Kidney glomerular epithelial cell (primary cell): ENCODE data around the gene ABCG1.
A peak's percentile ranks its signal among the peaks of the same experiment; 100 is the strongest.

Source experiments
- DNase-seq: peaks from one replicate; lab custom pipeline; 2025; lab: John Stamatoyannopoulos, UW

ABCG1 gene

DNA sequence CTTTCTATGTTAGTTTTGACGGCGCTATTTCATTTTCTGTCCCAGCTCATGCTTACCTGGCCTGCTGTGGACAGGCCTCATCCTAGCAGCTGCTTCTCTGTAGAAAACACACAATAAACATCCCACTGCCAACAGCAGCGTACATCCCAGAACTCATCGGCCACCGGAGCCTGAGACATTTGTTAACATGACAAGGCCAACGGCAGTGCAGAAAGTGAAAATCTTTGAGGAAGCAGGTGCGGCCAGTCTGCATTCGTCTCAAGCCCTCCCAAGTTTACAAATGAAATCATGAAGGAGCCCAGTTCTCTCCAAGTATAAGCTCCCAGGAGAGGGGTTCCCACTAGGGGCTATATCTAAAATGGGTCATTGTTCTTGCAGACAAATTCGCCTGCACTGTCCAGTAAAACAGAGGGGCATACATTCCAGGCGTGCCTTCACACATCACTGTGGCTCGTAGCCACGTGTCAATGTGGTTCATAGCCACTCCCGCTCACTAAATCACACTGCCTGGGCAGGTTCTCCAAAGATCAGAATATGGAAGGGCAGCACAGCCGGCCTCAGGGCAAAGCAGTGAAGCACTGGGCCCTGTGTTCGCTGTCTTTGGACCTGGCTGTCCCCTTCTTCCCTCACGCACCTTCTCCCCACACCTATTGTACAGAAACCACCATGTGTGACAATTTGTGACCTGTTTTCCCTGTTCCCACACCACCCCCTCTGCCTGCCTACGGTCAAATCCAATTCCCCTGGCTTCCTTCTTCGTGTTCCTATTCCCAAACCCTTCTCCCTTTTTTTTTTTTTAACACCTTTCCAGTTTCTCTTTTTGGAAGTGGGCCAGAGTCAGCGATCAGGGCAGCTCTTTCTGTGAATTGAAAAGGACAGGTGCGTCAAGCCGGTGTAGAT, 27.0 kb upstream of the ABCG1 start:
- no peak for DNase-seq

DNA sequence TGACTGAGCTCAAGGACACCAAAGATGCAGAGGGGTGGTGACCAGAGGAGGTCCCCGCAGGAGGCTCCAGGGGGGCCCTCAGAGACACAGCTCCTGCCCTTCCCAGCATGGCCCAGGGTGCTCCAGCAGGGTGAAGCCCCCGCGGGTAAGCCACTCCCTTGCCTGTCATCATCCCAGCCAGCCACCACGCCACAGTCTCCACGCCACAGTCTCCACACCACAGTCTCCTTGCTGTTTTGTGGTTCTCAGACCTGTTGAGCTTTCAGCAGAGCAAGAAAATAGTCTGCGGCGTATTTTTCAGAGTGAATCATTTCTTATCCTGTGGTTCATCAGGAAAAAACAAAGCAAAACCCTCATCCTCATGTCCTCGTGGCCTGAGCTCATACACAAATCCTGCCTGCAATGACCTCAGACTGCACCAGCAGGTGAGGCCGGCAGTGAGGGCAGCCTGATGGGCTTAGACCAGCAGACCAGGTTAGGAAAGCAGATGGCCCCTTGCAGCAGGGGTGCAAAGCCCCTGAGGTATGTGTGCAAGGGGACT, 25.7 kb upstream of the ABCG1 start:
- no peak for DNase-seq

DNA sequence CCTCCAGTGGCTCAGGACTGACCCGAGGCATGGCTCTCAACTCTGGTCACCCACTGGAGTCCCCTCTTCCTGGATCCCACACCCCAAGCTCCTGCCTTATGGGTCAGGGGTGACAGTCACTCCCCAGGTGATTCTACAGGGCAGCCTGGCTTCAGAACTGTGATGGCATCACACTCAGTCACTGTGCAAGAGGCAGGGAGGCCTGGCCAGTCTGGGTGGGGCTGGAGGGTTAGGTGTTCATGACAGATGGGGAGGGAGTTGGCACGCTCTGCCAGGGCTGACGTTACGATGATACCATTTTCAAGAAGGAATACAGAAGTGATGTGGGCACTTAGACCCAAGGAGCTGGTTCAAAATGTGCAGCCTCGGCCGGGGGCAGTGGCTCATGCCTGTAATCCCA, 25.2 kb upstream of the ABCG1 start:
- no peak for DNase-seq

DNA sequence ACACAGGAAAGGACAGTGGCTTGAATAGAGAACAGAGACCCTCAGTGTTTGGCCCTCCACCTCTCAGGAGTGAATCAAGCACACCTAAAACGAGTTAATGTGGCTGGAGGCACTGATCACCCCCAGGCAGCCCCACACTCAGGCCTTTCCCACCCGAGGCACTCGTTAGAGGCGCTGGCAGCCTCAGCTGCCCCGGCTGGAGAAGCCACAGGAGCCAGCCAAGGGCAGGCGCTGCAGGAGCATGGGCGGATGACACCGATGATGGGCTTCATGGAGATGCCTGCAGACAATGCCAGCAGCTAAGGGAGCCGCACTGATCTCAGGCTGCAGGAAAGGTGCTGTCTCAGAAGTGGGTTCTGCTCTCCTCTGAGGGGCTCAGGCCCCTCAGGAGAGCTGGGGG, 24.1 kb upstream of the ABCG1 start:
- no peak for DNase-seq

DNA sequence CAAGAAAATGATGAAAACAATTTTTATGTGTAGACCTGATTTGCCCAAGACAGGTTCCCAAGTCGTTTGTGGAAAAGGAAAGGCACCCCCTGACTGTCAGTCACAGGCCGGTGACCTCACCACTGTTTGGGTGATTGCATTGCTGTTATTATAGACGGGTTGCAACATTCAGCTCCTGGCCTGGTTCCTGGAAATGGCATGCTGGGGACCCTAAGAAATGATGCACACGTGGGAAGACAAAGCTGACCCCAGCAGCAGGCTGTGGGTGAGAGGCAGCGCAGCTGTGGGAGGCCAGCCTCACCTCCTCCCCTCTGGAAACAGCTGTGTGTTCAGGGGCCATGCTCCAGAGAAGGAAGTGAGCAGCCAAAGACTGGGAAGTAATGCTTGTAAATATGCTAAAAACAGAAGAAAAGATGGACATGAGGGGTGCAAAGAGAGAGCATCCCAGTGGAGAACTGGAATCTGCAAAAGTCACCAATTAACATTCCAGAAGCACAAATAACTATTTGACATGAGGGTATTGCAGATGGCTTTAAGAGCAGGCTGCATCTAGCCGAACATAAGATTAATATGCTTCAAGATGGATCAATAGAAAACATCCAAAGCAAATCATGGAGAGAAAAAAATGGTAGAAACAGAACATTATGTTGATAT, 23.4 kb upstream of the ABCG1 start:
- DNase-seq: no peak

DNA sequence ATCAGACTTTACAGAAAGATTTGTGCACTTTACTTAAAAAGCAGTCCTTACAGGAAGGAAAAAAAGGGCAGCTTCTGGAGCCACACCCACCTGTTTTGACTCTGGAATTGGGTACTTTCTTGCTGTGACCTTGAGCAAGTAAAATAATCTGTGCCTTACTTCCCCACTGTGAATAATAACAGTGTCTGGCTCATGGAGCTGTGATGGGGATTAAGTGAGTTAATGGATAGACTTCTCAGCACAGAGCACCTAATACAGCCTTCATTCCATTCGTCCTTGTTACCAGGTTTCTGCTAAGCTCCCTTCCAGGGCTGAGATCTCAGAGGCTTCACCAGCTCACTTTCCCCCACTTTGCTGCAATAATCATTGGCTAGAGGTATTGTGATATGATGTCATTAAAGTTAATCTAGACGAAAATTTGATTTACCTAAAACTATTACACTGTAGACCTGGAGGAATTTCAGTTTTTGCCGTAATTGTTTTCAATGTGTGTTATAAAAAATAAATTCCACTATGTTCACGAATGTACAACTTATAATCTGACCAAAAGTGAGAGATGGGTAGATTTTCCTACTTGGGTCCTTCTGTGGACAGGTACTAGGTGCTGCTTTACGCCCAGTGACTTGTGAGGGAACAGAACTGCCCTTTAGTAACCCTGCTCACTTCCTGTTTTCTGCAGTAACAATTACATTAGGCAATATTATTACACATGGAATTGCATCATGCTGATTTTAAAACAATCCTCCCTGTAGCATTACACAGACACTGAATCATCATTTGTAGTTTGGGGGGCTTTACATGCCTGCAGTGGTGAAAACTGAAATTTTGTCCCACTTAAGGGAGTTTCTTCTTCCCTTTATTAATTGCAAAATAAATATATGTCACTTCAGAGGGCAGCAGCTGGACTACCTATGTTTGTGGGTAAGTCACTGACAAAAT, 19.7 kb upstream of the ABCG1 start:
- peak; percentile 55 for DNase-seq

DNA sequence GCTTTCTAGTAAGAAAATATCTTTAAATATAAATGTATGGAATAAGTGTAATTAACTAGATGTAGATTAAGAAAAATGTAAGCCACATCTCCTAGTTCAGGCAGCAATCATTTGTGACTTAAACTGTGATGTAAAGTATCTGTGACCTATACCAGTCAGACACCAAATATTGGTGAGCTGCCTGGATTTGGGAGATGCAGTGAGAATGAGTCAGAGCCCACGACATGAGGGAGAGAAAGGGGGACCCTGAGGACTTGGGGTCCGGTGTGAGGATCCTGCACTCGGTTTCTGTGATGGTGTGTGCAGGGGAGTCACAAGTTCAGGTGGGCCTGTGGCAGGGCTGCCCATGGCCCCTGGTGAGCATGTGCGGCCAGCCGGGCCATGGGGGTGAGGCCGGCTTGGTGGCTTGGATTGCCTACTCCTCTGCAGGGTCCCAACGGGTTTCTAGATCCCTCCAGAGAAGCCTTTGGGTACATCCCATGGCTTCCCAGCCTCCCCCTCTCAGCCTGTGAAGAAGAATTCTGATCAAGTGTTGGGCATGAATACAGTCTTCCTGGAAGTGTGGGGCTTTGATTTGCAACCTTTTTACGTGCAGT, 19.0 kb upstream of the ABCG1 start:
- DNase-seq: no peak

DNA sequence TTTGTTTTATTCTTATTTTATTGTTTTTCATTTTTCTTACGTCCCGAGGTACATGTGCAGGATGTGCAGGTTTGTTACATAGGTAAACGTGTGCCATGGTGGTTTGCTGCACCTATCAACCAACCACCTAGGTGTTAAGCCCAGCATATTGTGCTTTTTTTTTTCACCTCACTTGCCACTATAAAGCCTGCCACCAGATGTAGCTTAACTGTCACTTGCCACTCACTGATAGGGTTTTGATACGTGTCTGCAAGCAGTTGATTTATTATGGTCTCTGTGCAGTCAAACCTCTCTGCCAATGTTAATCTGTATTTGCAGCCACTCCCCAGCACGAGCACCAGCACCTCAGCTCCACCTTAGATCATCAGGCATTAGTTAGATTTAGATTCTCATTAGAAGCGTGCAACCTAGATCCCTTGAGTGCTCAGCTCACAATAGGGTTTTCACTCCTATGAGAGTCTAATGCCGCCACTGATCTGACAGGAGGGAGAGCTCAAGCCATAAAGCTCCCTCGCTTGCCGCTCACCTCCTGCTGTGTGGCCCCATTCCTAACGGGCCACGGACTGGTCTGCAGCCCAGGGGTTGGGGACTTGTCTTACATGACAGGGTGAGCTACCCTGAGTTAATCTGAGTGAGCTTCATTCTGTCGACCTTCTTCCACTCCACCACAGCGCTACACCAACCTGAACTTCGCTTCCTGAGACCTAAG, 17.9 kb upstream of the ABCG1 start:
- no peak for DNase-seq

DNA sequence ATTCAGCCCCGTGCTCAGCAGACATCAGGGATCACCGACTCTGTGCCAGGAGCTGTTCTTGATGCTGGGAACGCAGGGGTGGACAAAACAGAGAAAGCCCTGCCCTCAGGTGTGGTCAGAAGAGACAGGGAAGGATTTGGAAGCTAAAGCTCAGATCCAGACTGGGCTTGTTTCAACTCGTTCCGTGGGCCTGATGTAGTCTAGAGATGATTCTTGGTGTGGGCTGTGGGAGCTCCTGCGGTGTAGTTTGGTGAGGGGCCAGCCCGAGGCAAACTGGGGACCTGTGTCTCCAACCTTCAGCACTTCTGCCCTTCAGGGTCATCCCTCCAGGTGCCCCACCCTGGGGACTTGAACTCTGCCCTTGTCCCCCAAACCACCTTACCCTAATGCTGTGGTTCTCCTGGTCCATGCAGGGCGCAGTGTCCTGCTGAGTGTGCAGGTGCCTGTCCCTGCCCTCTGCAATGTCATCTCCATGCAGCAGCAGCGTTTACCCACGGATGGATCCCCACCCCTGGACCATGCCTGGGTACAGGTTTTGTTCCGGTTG, 17.3 kb upstream of the ABCG1 start:
- no peak for DNase-seq

DNA sequence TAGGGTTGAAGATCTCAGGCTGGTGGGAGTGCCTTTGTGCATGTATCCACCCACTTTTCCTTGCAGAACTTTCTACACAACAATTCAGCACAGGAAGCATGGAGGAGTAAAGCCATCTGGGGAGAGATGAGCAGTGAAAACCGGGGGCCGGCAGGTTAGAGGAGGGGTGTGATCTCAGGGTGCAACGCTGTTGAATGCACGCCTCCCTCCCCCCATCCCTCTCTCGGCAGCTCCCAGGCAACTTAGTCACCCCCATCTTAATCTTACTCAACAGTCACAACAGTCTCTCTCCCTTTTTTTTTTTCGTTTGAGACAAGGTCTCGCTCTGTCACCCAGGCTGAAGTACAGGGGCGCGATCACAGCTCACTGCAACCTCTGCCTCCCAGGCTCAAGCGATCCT, 16.6 kb upstream of the ABCG1 start:
- DNase-seq: no peak

DNA sequence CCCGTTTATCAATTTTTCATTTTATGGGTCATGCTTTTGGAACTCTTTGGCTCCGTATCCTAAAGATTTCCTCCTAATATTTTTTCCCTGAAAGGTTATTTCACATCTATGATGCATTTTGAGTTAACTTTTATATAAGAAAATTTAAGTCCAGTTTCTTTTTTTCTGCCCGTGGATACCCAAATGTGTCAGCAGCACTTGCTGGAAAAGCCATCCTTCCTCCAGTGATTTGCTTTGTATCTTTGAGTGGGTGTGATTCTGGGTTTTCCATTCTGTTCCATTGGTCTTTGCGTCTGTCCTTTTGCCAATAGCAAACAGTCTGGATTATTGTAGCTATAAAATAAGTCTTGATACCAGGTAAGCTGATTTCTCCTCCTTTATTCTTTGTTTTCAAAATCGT, 15.6 kb upstream of the ABCG1 start:
- no peak for DNase-seq

DNA sequence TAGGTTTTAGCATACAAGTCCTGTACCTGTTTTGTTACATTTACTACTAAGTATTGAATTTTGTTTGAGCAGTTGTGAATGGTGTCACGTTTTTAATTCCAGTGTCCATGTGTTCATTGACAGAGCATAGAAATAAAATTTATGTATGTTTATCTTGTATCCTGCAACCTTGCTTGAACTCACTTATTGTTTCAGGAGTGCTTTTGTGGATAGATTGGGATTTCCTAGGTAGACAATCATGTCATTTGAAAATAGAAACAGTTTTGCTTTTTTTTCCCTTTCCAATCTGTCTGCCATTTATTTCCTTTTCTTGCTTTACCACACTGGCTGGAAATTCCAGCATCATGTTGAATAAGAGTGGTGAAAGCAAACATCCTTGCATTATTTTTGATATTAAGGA, 15.0 kb upstream of the ABCG1 start:
- no peak for DNase-seq

DNA sequence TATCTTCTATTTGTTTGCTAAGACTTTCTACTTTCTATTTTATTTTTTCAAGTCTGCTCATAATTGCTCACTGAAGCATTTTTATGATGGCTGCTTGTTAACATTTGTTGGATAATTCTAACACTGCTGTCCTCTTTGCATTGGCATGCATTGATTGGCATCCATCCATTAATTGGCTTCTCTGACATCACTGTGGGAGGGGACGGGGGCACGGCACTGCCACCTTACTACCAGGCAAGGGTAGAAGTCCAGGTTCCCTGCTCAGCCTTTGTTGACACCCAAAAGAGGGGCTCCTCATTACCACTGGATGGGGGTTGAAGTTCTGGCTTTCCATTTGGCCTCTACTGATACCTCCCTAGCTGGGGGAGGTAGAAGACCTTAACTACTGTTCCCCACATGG, 11.5 kb upstream of the ABCG1 start:
- DNase-seq: no peak

DNA sequence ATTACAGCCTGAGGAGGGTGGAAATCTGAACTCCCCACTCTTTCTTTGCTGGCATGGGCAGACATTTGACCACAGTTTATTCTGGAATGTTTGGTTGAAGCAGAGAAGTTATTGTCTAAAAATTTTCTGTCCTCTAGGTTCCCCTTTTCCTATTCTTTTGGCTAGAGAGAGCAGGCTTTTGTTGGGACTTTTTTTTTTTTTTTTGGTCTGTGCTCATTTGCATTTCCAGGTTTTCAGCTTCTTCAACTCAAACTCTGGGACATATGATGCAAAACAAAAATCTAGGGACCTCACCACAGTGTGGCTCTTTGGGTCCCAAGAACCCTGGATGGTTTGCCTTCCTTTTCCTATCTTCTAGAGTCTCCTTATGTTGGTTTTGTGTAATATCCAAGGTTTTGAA, 10.9 kb upstream of the ABCG1 start:
- no peak for DNase-seq

DNA sequence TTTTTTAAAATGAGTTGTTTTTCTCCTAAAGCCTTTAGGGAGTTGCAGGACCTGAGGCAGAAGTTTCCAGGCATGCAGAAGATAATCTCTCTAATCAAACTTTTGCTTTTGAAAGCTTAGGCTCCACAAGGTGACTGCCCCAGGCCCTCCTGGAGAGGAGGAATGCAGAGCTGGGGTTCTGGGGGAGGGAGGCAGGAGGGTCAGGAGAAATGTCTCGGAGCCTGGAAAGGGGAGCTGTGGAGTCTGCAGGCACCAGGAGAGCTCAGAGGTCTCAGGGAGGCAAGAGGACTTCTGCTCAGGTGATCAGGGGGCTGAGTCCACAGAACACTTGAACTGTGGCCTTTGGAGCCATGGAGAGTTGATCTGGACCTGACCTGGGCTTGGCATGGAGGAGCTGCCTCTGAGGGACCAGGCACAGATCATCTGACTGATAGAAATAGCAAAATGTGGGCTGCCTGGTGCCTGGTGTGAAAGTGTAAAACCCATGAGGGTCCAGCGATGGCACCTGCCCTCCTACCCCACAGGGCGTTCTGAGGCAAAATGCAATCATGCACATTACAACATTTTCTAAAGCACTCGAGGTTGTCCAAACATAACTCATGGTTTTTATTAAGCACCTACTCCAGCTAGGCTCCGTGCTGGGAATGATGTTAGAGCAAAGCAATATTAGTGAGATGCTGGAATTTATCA, 10.0 kb upstream of the ABCG1 start:
- DNase-seq: no peak

DNA sequence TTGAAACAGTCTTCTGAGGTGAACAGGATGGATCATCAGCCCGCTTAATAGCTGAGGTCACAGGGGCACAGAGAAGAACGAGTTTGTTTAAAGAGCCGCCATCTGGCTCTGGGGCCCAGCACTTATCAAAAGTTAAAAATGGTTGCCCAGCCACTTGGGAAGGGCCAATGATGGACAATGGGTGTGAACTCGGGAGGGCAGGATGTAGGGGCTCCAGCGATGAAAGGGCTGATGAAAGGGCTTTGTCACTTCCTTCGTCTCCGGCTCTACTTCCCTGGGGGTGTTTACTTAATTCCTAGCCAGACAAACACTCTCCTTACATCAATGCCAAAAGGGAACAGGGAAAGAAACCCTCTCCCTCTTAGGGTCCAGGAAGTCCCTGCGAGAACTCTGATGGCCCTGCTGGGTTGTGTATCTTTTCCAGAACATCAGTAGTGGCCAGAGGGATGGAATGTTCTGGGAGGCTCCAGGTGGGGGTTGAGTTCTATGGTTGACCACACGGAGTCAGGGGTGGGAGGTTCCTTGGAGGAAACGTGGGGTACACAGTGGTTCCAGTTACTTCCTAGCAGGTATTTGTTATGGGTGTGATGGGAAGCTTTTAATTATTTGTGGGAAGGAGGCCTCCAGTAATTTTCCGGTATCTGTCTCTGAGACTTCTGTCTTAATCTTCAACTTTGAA, 9.0 kb upstream of the ABCG1 start:
- no peak for DNase-seq

DNA sequence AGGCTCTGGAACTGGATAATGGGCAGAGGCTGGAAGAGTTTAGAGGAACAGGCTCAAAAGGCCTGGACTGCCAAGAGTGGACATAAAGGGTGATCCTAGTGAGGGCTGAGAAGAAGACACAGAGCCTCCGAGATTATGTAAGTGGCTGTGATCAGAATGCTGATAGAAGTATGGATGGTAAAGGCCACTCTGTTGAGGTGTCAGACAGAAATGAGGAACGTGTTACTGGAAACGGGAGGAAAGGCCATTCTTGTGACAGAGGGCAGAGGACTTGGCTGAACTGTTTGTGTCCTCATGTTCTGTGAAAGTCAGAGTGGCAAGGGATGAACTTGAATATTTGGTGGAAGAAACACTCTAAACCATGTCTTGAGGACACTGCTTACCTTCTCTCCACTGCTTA, 6.7 kb upstream of the ABCG1 start:
- DNase-seq: no peak

DNA sequence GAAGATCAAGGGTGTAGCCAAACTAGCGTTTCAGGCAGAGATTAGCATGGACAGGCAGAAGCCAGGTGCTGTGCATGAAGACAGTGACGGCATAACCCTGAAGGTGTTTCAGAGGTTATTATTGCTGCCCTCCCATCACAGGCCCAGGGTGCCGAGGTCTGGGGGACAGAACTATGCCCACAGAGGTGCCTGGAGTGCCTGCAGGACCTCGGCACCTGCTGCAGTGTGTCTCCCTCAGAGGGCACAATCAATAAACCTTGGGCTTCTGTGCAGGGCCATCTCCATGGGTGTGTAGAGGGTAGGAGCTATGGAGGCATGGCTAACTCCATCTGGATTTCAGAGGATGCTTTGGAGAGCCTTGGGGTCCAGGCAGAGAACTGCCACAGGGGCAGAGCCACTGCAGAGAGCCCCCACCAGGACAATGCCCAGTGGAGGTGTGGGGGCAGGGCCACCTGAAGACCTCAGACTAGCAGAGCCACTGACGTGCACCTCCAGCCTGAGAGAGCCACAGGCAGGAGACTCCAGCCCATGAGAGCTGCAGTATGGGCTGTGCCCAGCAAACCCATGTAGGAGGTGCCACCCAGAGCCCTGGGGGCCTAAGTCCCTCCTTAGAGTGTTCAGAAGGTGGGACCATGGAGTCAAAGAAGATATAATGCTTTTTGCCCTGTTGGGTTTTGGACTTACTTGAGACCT, 5.7 kb upstream of the ABCG1 start:
- DNase-seq: no peak

DNA sequence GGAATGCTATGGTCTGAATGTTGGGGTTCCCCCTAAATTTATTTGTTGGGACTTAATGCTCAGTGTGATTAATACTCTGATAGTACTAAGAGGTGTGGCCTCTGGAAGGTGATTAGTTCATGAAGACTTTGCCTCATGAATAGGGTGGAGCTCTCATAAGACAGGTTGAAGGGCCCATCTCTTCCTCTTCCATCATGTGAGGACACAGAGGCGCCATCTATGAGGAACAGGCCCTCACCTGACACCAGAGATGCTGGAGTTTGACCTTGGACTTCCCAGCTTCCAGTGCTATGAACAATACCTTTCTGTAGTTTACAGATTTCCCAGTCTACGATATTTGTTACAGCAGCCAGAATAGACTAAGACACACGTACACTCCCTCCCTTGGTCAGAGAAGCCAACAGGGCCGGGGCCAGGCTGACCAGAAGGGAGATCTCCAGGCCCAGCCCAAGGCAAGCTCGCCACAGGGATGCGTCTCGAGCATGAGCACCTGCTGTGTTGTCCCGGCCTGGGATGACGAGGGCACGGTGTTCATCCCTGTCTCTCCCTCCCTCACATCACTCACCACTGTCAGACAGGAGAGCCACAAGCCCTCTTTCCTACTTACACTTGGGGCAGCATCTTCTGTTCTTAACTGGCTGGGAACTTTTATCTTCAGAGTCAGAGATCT, 4.7 kb upstream of the ABCG1 start:
- DNase-seq: no peak
